NT2/D1 (cell line): ENCODE data around the gene NLRP1.

Experiments
- SUZ12 ChIP-seq: IDR thresholded peaks from 2 replicates; pipeline ENCODE4 v1.6.1; 2011; ENCODE audit not compliant: insufficient read length, insufficient read depth; ENCODE audit errors: extremely low read depth
- YY1 ChIP-seq: IDR thresholded peaks from 2 replicates; pipeline ENCODE4 v1.6.1; 2011; ENCODE audit not compliant: insufficient read length, insufficient read depth
- ZNF274 ChIP-seq: IDR thresholded peaks from 2 replicates; pipeline ENCODE4 v1.6.1; 2011; ENCODE audit warnings: mild to moderate bottlenecking, low read depth, low read length

DNA sequence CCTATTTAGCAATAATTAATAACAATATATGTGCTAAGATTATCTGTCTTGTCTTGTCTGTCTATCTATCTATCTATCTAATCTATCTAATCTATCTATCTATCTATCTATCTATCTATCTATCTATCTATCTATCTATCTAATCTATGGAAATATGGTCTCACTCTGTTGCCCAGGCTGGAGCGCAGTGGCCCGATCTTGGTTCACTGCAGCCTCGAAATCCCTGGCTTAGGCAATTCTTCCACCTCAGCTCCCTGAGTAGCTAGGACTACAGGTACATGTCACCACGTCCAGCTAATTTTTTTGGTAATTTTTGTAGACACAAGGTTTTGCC lies 53.3 kb downstream of the NLRP1 start:
- TF ChIP-seq ZNF274 (no peak), YY1 (no peak), SUZ12 (no peak)
